Endometrium (tissue), 2 donors: ENCODE measurements around the gene VPS37C.

Experiments
- FAIRE-seq: peaks from 2 replicates; lab custom pipeline; 2012; peaks lifted over from hg19 to GRCh38; lab: Jason Lieb, UNC
- donor health status: control.
- donor health status: control.

Gene VPS37C

DNA sequence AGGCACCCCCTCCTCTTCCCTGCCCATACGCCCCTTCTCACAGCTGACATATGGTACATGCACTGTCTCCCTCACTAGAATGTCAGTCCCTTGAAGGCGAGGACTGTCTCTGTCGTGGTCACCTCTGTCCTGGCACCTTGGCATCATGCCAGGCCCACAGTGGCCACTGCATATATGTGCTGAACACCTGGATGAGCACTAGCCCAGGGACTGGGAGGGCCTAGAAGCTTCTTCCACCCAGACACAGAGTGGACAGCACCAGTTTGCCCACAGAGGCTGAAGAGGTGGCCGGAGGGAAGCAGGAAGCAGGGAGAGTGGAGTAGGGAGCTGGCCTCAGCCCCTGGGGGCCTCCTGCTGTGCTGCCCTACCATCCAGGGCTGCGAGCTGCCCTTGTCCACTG, 28.6 kb downstream of the VPS37C start:
- no peak for FAIRE-seq

DNA sequence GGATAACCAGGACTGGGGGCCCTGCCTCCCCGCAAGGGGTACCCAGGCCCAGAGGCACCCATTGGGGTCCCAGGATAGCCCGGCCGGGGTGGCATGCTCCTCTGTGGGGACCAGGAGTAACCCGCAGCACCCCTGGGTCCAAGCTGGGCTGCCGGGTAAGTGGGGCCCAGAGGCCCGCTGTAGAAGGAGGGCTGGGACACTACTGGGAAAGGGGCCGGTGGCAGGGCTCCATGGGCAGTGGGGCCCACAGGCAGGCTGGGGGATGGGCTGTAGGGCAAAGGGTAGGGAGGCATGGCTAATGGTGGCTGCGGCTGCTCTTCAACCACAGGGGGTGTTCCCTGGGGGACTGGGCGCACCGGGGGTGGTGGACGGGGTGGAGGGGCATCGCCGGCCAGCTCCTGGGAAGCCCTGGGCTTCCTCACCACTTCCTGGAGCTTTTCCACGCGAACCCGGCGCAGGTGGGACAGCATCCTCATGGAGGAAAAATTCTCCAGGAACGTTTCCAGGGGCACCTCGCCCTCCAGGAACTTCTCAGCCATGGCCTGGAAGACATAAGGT, 29.1 kb downstream of the VPS37C start:
- no peak for FAIRE-seq

DNA sequence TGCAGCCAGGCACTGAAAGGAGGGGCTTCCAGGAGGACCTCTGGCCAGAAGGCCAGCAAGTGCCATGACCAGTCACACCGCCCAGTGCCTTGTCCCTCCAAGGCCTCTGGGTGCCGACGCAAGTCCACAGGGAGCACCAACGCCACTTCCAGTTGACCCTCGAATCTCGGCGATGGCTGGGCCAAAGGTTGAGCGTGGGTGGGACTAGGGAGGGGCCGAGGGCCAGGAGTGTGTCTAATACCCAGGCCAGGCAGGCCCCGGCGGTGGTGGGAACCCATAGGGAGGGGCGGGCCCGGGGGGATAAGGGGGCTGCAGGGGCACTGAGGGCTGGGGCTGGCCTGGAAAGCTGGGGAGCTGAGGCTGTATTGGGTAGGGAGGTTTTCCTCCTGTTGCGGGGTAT, 29.6 kb downstream of the VPS37C start:
- no peak for FAIRE-seq

DNA sequence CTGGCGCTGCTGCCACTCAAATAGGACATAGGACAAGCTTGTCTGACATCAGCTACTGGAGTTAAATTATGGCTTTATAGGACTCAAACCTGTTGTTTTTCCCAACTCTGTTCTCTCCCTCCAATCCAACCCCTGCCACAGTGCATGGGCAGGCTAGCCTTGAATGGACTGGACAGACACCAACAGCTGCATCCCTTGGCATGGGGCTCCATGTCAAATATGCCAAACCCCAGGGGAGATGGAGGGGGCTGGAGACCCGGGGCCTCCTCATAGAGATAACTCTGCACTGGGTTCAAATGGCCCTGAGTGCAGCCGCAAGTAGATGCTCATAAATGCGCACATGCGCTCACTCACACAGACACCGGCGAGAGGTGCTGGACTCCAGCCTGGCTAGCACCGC, 30.0 kb downstream of the VPS37C start:
- FAIRE-seq = no peak

DNA sequence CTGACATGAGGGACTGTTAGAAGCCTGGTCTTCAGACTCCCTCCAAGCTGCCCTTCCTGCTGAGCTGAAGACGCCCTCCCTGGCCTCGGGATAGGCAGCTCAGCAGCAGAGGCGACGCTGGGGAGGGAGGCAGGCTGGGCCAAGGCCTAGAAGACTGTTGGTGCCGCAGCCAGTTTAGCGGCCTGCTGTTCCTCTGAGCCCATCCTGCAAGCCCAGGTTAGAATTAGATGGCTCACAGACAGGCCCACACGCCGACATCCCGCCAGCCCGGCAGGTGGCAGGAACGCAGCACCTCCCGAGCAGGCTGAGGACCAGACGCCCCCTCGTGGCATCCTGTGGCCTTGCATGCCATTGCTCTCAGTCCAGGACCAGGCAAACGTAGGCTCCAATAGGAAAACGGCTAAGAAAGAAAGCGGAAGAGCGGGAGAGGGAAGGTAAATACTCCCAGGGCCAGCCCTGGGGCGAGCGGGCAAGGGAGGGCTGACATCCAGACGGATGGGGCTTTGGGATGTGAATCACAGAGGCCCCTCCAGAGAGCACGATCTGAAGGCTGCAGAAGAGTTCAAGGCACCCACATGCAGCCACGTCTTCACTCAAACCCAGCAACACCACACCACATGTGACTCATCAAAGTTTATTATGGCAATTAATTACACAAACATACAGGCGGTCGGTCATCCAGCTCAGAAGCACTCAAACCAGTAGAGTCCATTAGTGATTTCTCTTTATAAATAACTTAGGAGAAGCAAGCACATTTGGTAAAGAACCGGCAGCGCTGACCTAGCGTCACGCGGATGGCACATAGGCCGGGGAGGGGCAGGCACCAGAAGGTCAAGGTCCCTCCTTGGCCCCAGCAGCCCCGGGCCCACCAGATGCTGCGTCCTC, 31.3 kb downstream of the VPS37C start:
- peak; percentile 66 for FAIRE-seq

DNA sequence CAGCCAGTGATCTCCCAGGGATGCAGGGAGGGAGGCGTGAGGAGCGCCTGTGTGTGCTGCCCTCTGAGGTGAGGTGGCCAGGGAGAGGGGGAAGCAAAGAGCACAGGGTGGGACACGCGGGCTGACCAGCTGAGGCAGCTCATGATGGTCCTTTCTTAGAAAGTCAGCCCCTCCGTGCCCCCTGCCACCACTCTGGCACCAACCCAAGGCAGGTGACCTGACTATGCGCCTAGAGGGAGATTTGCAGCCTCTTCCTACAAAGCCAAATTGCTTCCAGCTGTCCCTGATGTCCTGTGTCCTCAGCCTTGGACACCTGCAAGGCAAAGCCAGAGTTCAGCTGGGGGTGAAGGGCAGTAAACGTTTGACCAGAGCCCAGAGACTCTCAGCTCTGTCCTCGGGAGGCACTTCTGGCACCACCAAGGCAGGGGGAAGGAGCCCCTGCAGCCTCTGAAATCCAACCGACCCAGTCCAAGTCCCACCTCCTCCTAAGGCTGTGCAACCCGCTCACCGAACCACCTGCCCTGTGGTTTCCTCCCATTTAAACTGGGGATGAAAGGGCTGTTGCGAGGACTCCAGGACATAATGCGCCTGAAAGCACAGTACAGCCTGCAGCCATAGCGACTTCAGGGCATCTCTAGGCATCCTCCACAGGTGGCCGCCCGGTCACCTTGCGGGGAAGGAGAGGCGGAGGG, 32.1 kb downstream of the VPS37C start:
- FAIRE-seq = no peak

DNA sequence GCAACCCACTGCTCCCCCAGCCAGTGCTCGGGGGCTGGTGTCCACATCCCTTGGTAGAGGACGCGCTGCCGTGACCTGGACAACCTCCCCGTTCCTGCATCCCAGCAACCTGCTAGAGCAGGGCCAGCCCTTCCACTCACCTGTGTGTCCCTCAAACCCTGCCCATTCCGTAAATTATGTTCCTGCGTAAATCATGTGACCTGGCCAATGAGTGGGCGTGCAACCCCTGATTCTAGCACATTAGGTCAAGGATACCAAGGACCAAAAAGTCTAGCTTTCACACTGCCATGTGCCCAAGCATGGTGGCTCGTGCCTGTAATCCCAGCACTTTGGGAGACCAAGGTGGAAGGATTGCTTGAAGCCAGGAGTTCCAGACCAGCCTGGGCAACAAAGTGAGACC, 33.2 kb downstream of the VPS37C start:
- no peak for FAIRE-seq

DNA sequence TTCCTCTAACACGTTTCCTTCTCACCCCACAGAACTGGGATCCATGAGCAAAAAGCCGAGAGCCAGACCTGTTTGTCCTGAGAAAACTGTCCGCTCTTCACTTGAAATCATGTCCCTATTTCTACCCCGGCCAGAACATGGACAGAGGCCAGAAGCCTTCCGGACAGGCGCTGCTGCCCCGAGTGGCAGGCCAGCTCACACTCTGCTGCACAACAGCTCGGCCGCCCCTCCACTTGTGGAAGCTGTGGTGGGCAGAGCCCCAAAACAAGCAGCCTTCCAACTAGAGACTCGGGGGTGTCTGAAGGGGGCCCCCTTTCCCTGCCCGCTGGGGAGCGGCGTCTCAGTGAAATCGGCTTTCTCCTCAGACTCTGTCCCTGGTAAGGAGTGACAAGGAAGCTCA, 35.0 kb downstream of the VPS37C start:
- FAIRE-seq = no peak

DNA sequence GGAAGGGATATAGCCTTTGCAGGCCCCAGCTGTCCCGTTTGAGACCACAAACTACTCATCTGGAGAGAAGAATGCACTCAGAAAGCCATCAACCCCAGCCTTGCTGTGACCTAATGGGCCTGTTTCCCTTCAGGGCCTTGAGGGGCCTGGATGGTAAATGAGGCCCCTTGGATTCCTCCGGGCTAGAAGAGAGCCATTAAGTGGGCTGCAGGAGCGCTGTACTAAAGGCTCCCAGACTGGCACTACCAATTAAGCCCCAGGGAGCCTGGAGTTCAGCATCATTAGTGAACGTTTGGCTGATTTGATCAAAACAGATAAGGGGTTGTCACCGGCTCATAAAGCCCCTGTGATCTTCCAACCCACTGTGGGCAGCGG, 35.9 kb downstream of the VPS37C start:
- no peak for FAIRE-seq

DNA sequence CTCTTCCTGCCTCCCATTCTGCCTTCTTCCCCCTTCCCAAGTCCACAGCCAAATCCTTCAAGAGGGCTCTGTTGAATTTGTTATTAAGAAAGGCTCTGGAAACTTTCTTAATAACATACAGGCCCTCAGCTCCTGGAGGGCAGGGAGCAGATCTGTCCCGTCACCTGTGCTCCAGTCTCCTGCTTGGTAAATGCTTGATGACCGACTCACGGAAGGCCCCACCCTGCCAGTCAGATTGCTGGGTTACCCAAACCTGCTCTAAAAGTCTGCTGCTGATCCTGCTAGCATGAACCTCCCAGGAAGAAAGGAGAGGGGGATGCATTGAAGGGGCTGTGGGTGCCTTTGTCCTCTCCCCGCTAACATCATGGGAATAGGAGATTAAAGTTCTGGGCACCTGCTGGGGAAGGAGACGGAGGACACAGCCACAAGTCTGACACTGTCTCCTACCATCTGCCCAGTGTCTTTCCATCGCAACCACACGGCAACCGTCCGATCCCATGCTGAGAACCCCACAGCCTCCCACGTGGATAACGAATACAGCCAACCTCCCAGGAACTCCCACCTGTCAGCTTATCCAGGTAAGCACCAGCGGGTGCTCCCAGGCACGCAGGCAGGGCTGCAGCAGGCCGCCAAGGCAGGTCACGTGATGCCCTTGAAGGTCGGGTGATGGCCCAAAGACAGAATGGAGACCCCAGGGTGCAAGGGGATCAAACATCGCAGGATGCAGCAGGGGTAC, 36.5 kb downstream of the VPS37C start:
- FAIRE-seq = no peak

DNA sequence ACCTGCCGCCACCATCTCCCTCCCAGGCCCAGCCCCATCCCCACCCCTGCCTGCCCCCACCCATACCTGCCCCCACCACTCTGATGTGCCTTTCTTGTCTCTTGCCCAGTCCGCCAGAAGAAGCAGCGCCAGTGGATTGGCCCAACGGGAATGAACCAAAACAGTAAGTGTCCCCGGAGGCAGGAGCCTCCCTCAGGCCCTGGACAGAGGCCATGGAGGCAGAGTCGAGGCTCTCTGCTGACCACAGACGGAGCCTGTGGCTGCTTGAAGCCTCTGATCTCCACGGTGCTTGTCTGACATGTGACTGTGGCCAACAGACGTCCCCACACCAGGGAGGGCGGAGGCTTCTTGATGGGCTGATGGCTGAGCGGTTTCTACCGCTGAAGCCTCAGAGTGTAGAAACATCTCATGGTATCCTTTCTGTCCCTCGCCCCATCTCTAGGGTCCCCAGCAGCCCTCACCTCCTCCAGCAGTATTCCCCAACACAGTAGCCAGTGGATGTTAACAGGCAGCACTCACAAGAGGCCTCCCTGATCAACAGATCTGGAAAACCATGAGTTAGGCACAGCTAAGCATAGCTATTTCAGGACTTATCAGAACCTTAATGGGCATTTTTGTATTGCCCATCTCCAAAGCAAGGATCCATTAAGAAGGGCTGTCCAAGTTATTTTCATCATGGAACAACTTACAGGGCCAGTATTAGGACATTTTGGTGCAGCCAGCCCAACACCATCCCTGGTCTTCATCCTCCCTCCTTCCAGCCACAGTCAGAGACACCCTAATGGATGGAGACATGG, 37.3 kb downstream of the VPS37C start:
- no peak for FAIRE-seq

DNA sequence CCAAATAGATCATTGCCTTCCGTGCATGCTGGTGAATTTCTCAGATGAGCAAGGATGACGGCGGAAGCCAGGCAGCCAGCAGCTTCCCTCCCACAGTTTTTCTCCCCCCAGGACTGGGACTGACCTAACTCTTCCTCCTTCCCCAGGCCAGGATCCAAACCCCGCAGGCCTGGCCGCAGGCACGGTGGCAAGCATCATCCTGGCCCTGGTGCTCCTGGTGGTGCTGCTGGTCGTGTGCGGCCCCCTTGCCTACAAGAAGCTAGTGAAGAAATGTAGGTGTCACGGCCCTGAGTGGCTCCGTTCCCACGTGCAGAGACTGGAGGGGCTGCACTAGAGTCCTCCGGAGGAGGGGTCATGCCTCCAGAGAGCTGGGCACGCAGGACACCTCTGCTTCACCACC, 38.5 kb downstream of the VPS37C start:
- FAIRE-seq = no peak

DNA sequence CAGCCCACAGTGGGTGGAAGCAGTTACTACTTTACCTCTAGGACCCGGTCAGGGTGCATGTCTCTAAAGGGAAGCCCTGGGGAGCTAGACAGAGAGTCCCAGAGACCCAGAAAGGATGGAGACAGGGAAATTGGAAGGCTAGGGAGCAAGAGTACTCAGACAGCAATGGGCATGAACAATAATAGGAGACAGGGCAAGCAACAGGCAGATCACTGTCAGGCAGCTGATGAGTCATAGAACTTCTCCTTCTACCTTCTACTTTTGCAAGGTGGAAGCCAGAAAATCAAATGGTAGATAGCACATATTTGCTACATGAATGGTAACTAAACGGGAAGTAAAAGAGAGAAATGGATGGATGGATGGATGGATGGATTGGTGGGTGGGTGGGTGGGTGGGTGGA, 39.3 kb downstream of the VPS37C start:
- FAIRE-seq = no peak

DNA sequence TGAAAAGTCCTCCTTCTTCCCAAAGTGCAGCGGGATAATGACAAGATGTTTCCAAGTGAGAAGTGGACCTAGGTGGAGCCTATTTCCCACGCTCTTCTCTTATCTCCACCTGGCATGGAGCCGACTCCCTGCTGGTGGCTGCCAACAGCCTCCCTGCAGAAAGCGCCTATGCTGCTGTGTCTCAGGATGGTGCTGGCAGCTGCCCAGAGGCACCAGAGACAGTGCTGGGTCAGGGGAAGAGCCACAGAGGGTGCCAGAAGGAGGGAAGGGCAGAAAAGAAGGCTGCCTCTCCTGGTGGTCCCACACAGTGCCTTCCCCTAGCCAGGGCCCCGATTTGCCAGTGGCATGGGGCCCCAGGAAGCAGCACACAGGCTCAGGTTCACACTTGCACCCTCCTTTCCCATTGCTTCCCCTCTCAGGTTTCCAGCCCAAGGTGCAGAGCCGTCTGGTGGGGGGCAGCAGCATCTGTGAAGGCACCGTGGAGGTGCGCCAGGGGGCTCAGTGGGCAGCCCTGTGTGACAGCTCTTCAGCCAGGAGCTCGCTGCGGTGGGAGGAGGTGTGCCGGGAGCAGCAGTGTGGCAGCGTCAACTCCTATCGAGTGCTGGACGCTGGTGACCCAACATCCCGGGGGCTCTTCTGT, 39.9 kb downstream of the VPS37C start:
- no peak for FAIRE-seq

DNA sequence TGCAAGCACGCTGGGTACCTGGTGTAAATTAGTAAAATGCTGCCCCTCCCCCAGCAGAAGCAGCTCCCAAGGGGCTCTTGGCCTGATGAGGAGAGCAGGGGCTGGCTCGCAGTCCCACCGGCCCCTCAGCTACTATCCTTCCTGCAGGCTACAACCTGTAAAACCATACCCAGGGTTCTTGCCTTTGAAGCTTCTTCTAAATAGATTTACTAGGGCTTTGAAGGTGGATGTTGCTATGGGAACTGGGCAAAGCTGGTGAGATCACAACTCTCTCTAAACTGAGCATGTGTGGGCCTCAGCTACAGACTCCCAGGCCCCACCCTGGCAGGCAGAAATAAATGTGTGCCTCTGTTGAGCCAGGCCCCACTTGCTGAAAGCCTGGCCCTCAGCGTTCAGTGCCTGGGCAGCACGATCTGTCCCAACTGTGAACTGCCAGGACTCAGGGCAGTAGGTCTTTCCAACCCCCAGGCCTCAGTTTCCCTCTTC, 40.5 kb downstream of the VPS37C start:
- FAIRE-seq = no peak

DNA sequence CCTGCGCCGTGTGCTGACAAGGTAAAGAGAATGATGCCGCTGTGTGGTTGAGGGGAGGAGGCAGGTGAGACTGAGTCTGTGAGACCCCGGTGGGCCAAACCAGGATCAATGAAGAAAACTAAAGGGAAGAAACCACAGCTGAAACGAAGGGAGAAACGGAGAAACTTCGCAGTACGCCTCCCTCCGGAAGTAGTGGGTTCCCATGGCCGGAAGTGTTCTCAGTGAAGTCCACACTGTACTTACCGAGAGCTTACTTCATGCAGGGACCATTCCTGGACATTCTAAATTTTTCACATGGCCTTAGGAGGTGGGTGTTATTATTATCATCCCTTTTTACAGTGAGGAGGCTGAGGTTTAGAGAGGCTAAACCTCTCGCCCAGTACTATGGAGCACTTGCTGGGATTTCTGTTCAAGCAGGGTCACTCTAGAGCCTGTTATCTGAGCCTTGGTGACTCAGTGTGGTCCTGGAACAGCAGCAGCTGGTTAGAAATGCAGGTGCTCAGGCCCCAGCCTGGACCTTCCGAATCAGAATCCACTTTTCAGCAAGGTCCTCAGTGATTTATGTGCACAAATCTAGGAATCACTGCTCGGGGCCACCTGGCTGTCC, 41.0 kb downstream of the VPS37C start:
- FAIRE-seq = no peak

DNA sequence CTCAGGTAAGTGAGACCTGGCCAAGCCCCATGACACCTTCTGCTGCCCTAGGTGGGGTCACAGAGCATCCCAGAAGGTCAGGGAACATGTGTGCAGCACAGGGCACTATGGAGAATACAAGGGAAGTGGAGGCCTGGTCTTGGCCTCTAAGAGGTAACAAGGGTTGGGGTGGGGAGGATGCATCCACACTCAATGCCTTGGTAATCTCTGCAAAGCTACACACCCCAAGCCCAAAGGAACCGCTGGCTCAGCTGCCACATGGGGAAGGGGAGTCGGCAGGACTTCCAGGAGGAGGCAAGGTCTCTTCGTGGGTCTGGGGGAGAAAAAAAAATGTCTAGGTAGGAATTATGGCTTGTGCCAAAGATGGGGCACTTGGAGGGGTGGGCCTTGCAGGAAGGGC, 41.7 kb downstream of the VPS37C start:
- FAIRE-seq = no peak

DNA sequence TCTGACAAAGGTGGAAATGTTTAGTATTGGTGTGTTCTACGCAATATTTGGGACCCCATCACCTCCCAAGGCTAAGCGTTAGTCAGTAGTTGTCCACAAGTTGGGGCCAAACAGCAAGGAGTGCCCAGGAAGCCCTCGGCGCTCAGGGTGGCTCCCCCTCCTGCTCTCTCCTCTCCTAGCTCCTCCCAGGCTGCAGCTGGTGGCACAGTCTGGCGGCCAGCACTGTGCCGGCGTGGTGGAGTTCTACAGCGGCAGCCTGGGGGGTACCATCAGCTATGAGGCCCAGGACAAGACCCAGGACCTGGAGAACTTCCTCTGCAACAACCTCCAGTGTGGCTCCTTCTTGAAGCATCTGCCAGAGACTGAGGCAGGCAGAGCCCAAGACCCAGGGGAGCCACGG, 42.2 kb downstream of the VPS37C start:
- no peak for FAIRE-seq

DNA sequence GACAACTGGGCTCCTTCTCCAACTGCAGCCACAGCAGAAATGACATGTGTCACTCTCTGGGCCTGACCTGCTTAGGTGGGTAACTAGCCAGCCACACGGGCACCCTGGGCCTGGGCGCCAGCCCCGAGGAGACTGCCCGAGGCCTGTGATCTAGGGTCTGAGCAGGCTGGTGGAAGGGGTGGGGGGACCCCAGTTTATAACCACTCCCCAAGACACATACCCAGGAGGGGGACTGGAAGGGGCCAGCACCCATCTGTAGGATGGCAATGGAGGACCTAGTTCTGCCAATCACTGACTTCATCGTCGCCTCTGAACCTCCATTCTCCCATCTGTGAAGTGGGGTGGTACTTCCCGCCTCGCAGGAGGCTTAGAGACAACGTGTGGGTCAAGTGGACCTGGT, 42.8 kb downstream of the VPS37C start:
- FAIRE-seq = no peak

DNA sequence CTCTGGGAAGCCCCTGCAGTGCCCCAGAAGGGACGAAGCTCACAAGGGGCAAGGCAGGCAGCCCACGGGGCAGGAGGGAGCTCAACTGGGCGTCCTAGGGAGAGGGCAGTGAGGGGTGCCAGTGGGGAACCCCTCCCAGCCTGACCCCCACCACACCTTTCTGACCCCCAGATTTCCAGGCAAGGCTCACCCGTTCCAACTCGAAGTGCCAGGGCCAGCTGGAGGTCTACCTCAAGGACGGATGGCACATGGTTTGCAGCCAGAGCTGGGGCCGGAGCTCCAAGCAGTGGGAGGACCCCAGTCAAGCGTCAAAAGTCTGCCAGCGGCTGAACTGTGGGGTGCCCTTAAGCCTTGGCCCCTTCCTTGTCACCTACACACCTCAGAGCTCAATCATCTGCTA, 43.2 kb downstream of the VPS37C start:
- FAIRE-seq = no peak

DNA sequence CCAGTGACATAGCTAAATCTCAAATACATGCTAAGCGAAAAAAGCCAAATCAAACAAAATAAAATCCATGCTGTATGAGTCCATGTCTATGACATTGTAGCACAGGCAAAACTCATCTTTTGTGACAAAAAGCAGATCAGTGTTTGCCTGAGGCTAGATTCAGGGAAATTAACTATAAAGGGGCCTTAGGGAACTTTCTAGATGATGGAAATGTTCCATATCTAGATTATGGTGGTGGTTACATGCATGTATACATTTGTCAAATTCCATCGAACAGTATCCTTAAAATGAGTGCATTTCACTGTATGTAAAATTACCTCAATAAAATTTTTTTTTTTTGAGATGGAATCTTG, 44.1 kb downstream of the VPS37C start:
- FAIRE-seq = no peak
